OCI-M1 (cell line): ENCODE results near the gene NEGR1.
"Not testable (repeated sequence)": the region's sequence is repeated elsewhere in the genome, so short reads cannot be mapped to it uniquely, and the experiment has no call there.

Experiments
- DNase-seq: peaks from one replicate; lab custom pipeline; 2025; lab: John Stamatoyannopoulos, UW

NEGR1 gene

GRCh38 chr1:71940261-71940660 lies 342.1 kb downstream of the NEGR1 start:
- no peak for DNase-seq

- no peak for DNase-seq
Measured at GRCh38 chr1:71930511-71930910, 351.8 kb downstream of the NEGR1 start.

- peak; percentile 27 for DNase-seq
Measured at GRCh38 chr1:71921935-71922559, 360.3 kb downstream of the NEGR1 start.

- DNase-seq = no peak
Measured at GRCh38 chr1:71921204-71921603, 361.1 kb downstream of the NEGR1 start.

- DNase-seq = no peak
Measured at GRCh38 chr1:71920556-71920955, 361.8 kb downstream of the NEGR1 start.

GRCh38 chr1:71919811-71920509 lies 362.4 kb downstream of the NEGR1 start:
- DNase-seq = no peak

- no peak for DNase-seq
Measured at GRCh38 chr1:71918630-71919029, 363.7 kb downstream of the NEGR1 start.

GRCh38 chr1:71916894-71917293 lies 365.4 kb downstream of the NEGR1 start:
- DNase-seq = peak; percentile 16

- DNase-seq = no peak
Measured at GRCh38 chr1:71914626-71915025, 367.7 kb downstream of the NEGR1 start.

GRCh38 chr1:71908871-71909390 lies 373.4 kb downstream of the NEGR1 start:
- DNase-seq = no peak

- no peak for DNase-seq
Measured at GRCh38 chr1:71908303-71908702, 374.0 kb downstream of the NEGR1 start.

GRCh38 chr1:71899881-71900280 lies 382.5 kb downstream of the NEGR1 start:
- DNase-seq = no peak

GRCh38 chr1:71888166-71888565 lies 394.2 kb downstream of the NEGR1 start:
- DNase-seq = not testable (repeated sequence)

GRCh38 chr1:71885171-71885570 lies 397.2 kb downstream of the NEGR1 start:
- DNase-seq = no peak

- peak; percentile 56 for DNase-seq
Measured at GRCh38 chr1:71882637-71883036, 399.7 kb downstream of the NEGR1 start.

- peak; percentile 78 for DNase-seq
Measured at GRCh38 chr1:71882226-71882625, 400.1 kb downstream of the NEGR1 start.

- peak; percentile 95 for DNase-seq
Measured at GRCh38 chr1:71881611-71882010, 400.7 kb downstream of the NEGR1 start.

GRCh38 chr1:71869326-71869725 lies 413.0 kb downstream of the NEGR1 start:
- DNase-seq = no peak

GRCh38 chr1:71862756-71863155 lies 419.6 kb downstream of the NEGR1 start:
- no peak for DNase-seq

GRCh38 chr1:71861022-71861421 lies 421.3 kb downstream of the NEGR1 start:
- DNase-seq = peak; percentile 58

GRCh38 chr1:71859806-71860205 lies 422.5 kb downstream of the NEGR1 start:
- no peak for DNase-seq

- no peak for DNase-seq
Measured at GRCh38 chr1:71857862-71858261, 424.5 kb downstream of the NEGR1 start.

GRCh38 chr1:71853360-71853759 lies 429.0 kb downstream of the NEGR1 start:
- DNase-seq = no peak

- DNase-seq = no peak
Measured at GRCh38 chr1:71850936-71851335, 431.4 kb downstream of the NEGR1 start.
